Testis (tissue), 3 donors: ENCODE results near the gene RHBG. TPM values are rescaled to one million over a fixed set of nuclear protein-coding genes. Genes with fewer than 3 reads are reported as not detected.
"Not testable (repeated sequence)": the region's sequence is repeated elsewhere in the genome, so short reads cannot be mapped to it uniquely, and the experiment has no call there.

Experiments
- DNase-seq: peaks from one replicate; pipeline ENCODE4 v3.0.0-alpha.2; 2019
- H3K27ac ChIP-seq, 2 donors: fragments of 200-600 bp; sonication (generic); one replicate each; pipeline ENCODE4 v1.5.1; 2019
- H3K27me3 ChIP-seq: fragments of 200-600 bp; sonication (generic); one replicate; pipeline ENCODE4 v1.5.1; 2019
- H3K36me3 ChIP-seq: fragments of 200-600 bp; sonication (generic); one replicate; pipeline ENCODE4 v1.5.1; 2017; ENCODE audit warnings: low read depth; ENCODE audit errors: missing control alignments
- H3K4me1 ChIP-seq: fragments of 200-600 bp; sonication (generic); one replicate; pipeline ENCODE4 v1.5.1; 2019
- H3K4me3 ChIP-seq, 2 donors: fragments of 200-600 bp; sonication (generic); one replicate each; pipeline ENCODE4 v1.5.1; 2017 to 2019
- H3K9me3 ChIP-seq: fragments of 200-600 bp; sonication (generic); one replicate; pipeline ENCODE4 v1.5.1; 2017
- CTCF ChIP-seq, 3 experiments: fragments of 450-650 bp in 2 of 3; fragments of 200-600 bp in 1 of 3; sonication (generic) in 1 of 3; IDR thresholded peaks; one replicate each; pipeline ENCODE4 v1.5.1; 2016 to 2019; ENCODE audit warnings: antibody characterized with exemption in 3 of 3, mild to moderate bottlenecking in 2 of 3, moderate library complexity in 1 of 3
- POLR2A ChIP-seq: fragments of 450-650 bp; IDR thresholded peaks from one replicate; pipeline ENCODE4 v1.6.1; 2017; ENCODE audit warnings: antibody characterized with exemption, mild to moderate bottlenecking, moderate library complexity
- WGBS, 2 donors: methylation state at CpG; one replicate each; pipeline ENCODE4 v1.1.5; 2018; 5-methylcytosine and 5-hydroxymethylcytosine counted together
- intact Hi-C: fragments of 100-400 bp; cut with DNase I; formaldehyde crosslinking; loops from one replicate; pipeline ENCODE4 v1.15.1; 2023; ENCODE audit warnings: low total_unique reads
- polyA plus RNA-seq: library from polyadenylated mRNA; stranded (reverse); fragments of 350-450 nt; fragmentation: Illumina TruSeq; extraction: RNeasy Lipid Tissue Mini Kit (QIAGEN cat#74804); gene quantifications from one replicate; pipeline ENCODE4 v1.2.3, GENCODE V29; 2014; ENCODE audit warnings: low read depth, low replicate concordance; ENCODE audit not compliant: insufficient read depth
- total RNA-seq, 2 donors: library from RNA; depleted of rRNA; stranded (reverse); fragments of >200 nt; gene quantifications; one replicate each; pipeline ENCODE4 v1.2.3, GENCODE V29; 2016

Gene RHBG
- total and polyA plus RNA-seq, 3 donors from 2014 or later, result 2.0 to 3.3 (median 2.0) TPM

DNA sequence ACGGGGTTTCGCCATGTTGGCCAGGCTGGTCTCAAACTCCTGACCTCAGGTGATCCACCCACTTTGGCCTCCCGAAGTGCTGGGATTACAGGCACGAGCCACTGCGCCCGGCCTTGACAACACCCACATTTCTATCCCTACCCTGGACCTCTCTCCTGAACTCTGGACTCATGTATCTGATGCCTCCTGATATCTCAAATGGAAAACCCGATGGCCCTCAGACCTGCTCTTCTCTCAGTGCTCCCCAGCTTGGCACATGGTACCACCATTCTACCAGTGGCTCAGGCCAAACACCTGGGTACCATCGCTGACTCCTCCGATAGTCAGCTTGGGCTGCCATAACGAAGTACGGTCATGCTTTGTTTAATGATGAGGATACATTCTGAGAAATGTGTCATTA, 8.5 kb upstream of the RHBG start:
- DNase-seq, result no peak
- intact Hi-C loops, result no loop called here
- 89 to 96% methylated on average over 11 of the region's 11 CpGs for WGBS, 2 donors
- Histone ChIP-seq H3K4me3 (no peak overlapping the region), H3K4me1 (no peaks in the 10 kb centered on the region), H3K27me3 (no peaks in the 10 kb centered on the region), H3K9me3 (no peaks in the 10 kb centered on the region), H3K36me3 (no peaks in the 10 kb centered on the region), H3K27ac (no peak overlapping the region)
- TF ChIP-seq POLR2A (no peak), CTCF (IDR thresholded peaks at IDR 0.05) (no peak)

DNA sequence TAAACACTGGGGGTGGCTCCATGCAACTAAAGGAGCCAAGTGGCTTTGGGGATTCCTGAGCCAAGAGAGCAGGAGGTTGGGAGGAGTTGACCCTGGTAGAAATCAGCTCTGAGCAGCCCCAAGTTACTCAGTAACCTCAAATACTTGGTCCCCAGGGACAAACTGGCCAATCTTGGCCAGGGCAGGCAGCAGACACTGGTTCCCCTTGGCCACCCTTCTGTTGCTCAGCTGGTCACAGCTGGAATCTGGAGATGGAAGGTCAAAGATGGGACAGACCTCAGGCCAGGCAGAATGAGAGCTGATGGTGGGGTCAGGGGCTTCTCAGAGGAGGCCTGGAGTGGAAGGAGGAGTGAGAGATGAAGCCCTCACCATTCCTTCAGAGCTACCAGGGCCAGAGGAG, 3.3 kb upstream of the RHBG start:
- Histone ChIP-seq H3K36me3 (no peaks in the 10 kb centered on the region), H3K4me1 (no peaks in the 10 kb centered on the region), H3K4me3 (no peak overlapping the region), H3K9me3 (no peaks in the 10 kb centered on the region), H3K27ac (no peak overlapping the region), H3K27me3 (no peaks in the 10 kb centered on the region)
- intact Hi-C loops, result no loop called here
- no peak for TF ChIP-seq POLR2A
- TF ChIP-seq CTCF (IDR thresholded peaks at IDR 0.05), result no peak
- DNase-seq, result no peak

DNA sequence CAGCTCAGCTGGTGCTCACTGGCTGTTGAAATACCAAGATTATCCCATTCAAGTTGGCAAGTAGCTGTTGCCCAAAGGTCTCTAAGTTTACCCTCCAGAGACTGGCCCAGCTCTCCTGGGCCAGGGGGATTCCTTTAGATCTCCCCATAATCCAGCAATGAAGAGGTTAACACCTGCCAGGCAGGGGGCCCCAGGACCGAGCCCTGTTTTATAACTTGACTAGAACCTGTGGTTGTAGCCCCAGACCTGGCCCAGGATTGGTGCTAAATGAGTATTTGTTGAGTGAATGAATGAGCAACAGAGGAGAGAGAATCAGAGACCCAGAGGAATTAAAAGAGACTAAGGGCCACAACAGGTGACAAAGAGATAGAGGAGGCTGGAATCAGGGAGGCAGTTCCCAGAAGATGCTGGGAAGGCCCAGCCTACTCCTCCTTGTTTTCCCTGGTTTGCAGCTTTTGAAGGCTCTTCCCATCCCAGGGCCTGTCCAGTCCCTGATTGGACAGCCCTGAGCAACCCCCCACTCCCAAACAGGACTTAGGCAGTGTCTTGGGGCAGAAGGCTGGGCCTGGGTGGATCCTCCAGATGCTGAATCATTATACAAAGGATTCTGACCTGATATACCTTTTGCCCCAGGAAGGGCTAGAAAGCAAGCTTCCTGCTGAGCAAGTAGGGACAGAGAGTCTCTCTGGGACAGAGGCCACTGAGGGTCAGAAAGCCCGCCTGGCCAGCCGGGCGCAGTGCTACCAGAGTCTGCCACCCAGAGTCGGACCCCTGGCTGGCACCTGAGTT, 2.4 kb upstream of the RHBG start:
- Histone ChIP-seq H3K27me3 (no peaks in the 10 kb centered on the region), H3K4me1 (no peaks in the 10 kb centered on the region), H3K27ac (no peak overlapping the region), H3K36me3 (no peaks in the 10 kb centered on the region), H3K9me3 (no peaks in the 10 kb centered on the region), H3K4me3 (no peak overlapping the region)
- 91% methylated on average over 5 of the region's 5 CpGs for WGBS, 2 donors
- TF ChIP-seq POLR2A, result no peak
- intact Hi-C loops, result no loop called here
- DNase-seq, result no peak

DNA sequence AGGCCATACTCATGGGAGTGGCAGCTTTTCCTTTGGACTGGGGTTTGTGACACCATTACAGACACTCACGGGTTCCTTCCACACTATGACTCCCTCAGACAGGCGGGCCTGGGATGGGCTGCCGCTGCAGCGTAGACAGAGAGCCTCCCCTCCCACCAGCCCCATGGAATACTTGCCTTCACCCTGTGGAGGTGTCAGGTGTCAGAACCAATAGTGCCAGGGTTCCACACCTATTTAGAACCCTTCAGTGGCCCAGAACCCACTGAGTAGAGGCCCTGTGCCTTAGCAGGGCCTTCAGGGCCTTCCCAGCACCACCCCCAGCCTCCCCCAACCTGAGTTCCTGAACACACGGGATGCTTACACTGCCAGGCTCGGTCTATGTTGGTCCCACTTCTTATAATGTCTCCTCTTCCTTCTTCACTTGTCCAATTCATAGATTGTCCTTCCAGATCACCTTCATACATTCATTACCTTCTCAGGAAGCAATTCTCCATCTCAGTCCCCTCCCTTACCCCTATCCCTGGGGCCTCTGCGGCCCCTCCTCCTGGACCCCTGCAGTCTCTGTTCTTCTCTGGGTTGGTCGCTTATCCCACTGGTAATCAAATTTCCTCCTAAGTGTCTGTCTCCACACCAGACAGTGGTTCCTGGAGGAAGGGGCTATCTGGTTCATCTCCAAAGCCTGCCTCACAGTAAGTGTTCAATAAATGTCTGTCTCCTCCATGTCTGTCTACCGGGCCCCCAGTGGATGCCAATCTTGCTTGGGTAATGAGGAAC, 1.4 kb upstream of the RHBG start:
- H3K4me3 ChIP-seq, result no peak overlapping the region
- H3K4me1 ChIP-seq, result no peaks in the 10 kb centered on the region
- no peak for DNase-seq
- H3K27ac ChIP-seq, result no peak overlapping the region
- H3K27me3 ChIP-seq, result no peaks in the 10 kb centered on the region
- H3K36me3 ChIP-seq, result no peaks in the 10 kb centered on the region
- 84 to 90% methylated on average over 6 to 9 of the region's 9 CpGs for WGBS, 2 donors
- intact Hi-C loops, result no loop called here
- no peak for TF ChIP-seq POLR2A
- TF ChIP-seq CTCF (IDR thresholded peaks at IDR 0.05), result no peak
- no peaks in the 10 kb centered on the region for H3K9me3 ChIP-seq

- 86 to 88% methylated on average over 7 of the region's 7 CpGs for WGBS, 2 donors
- Histone ChIP-seq H3K27me3 (no peaks in the 10 kb centered on the region), H3K4me3 (no peak overlapping the region), H3K4me1 (no peaks in the 10 kb centered on the region), H3K27ac (no peak overlapping the region), H3K9me3 (no peaks in the 10 kb centered on the region), H3K36me3 (no peaks in the 10 kb centered on the region)
- intact Hi-C loops, result no loop called here
- TF ChIP-seq POLR2A (no peak), CTCF (IDR thresholded peaks at IDR 0.05) (no peak)
- DNase-seq, result no peak
These were observed 803 bp upstream of the RHBG start for GRCh38 chr1:156368157-156368658.

DNA sequence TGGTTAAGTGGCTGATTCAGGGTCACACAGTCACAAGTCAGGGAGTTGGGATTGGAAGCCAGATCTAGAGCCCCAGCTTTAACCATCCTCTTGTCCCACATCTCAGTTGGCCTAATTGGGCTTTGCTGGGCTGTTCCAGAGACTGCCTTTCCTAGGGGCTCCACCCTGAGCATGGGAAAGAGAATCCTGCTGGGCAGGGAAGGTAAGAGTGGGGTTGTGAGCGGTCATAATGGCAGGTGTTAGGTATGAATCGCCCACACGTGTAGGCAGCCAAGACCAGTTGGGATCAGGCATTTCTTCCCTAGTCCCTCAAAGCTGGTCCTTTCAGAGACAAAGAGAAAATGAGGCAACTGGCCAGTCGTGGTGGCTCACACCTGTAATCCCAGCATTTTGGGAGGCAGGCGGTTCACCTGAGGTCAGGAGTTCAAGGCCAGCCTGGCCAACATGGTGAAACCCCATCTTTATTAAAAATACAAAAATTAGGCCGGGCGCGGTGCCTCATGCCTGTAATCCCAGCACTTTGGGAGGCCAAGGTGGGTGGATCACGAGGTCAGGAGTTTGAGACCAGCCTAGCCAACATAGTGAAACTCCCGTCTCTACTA, 775 bp downstream of the RHBG start:
- 78 to 83% methylated on average over 10 of the region's 10 CpGs for WGBS, 2 donors
- H3K4me3 ChIP-seq, H3K9me3 ChIP-seq, H3K36me3 ChIP-seq, DNase-seq, H3K27me3 ChIP-seq, intact Hi-C loops, H3K4me1 ChIP-seq, H3K27ac ChIP-seq: not testable (repeated sequence)
